Measurements from ENCODE around the gene GPRIN1.
"Not testable (repeated sequence)": the region's sequence is repeated elsewhere in the genome, so short reads cannot be mapped to it uniquely, and the experiment has no call there.

DNA sequence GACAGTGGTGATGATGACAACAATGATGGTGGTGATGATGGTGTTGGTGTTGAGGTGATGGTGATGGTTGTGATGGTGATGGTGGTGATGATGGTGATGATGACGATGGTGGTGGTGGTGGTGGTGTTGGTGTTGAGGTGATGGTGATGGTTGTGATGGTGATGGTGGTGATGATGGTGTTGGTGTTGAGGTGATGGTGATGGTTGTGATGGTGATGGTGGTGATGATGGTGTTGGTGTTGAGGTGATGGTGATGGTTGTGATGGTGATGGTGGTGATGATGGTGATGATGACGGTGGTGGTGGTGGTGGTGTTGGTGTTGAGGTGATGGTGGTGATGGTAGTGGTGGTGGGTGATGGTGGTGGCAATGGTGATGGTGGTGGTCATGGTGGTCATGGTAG, 18.3 kb downstream of the GPRIN1 start:
- TF ChIP-seq, protein P1, sequence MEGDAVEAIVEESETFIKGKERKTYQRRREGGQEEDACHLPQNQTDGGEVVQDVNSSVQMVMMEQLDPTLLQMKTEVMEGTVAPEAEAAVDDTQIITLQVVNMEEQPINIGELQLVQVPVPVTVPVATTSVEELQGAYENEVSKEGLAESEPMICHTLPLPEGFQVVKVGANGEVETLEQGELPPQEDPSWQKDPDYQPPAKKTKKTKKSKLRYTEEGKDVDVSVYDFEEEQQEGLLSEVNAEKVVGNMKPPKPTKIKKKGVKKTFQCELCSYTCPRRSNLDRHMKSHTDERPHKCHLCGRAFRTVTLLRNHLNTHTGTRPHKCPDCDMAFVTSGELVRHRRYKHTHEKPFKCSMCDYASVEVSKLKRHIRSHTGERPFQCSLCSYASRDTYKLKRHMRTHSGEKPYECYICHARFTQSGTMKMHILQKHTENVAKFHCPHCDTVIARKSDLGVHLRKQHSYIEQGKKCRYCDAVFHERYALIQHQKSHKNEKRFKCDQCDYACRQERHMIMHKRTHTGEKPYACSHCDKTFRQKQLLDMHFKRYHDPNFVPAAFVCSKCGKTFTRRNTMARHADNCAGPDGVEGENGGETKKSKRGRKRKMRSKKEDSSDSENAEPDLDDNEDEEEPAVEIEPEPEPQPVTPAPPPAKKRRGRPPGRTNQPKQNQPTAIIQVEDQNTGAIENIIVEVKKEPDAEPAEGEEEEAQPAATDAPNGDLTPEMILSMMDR (IDR thresholded peaks at IDR 0.05; ENCODE audit: low read depth, low read length, poor library complexity, severe bottlenecking), result not testable (repeated sequence)
- TF ChIP-seq EZH2phosphoT487 (IDR thresholded peaks at IDR 0.05; ENCODE audit: borderline replicate concordance, low read length), result not testable (repeated sequence)

Data from DOHH2 (cell line).